PC-9 (cell line): ENCODE measurements around the gene PHLPP1.

Source experiments
- EZH2 ChIP-seq: fragments of 200-600 bp; sonication (generic); IDR thresholded peaks from 2 replicates; pipeline ENCODE4 v1.8.0; 2017; ENCODE audit warnings: antibody characterized with exemption, low read depth
- TF ChIP-seq, protein P1 (sequence below): fragments of 200-600 bp; sonication (generic); conservative IDR thresholded peaks from 2 replicates; pipeline ENCODE4 v1.6.1; 2017; ENCODE audit warnings: mixed run types, antibody characterized with exemption, mild to moderate bottlenecking, moderate library complexity

DNA sequence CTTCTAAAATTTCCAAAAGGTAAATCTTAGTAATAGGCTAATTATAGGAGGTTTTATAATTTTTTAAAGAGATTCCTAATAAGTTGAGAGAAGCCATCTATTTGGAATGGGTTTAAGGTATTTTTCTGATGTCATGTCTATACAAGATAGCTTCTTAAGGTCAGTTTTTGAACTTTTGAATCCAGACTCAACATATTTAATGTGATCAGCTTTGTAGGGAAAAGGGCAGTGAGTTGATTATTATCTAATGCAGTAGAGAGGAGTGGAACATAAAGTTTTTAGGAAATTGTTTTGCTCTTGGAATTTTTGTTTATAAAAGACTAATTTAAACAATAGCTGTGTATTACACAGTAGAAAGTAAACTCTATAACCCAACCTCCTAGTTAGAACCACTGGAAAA, 96.3 kb downstream of the PHLPP1 start:
- TF ChIP-seq, protein P1, sequence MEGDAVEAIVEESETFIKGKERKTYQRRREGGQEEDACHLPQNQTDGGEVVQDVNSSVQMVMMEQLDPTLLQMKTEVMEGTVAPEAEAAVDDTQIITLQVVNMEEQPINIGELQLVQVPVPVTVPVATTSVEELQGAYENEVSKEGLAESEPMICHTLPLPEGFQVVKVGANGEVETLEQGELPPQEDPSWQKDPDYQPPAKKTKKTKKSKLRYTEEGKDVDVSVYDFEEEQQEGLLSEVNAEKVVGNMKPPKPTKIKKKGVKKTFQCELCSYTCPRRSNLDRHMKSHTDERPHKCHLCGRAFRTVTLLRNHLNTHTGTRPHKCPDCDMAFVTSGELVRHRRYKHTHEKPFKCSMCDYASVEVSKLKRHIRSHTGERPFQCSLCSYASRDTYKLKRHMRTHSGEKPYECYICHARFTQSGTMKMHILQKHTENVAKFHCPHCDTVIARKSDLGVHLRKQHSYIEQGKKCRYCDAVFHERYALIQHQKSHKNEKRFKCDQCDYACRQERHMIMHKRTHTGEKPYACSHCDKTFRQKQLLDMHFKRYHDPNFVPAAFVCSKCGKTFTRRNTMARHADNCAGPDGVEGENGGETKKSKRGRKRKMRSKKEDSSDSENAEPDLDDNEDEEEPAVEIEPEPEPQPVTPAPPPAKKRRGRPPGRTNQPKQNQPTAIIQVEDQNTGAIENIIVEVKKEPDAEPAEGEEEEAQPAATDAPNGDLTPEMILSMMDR = no peak
- no peak for TF ChIP-seq EZH2
